H9 (cell line): ENCODE data around the gene SEMA5A. TPM values are rescaled to one million over a fixed set of nuclear protein-coding genes. Genes with fewer than 3 reads are reported as not detected.
"Not testable (repeated sequence)": the region's sequence is repeated elsewhere in the genome, so short reads cannot be mapped to it uniquely, and the experiment has no call there.

ENCODE experiments used
- DNase-seq: peaks from one replicate; pipeline ENCODE4 v3.0.0-alpha.2; 2017
- H2AFZ ChIP-seq: one replicate; pipeline ENCODE4 v1.6.1; 2013; ENCODE audit warnings: mild to moderate bottlenecking, low read length, control low read depth, moderate library complexity
- H2AK5ac ChIP-seq: 2 replicates; pipeline ENCODE4 v1.6.1; 2013; ENCODE audit warnings: low read length, control low read depth, mixed read lengths; ENCODE audit not compliant: insufficient read length
- H2BK120ac ChIP-seq: one replicate; pipeline ENCODE4 v1.6.1; 2013; ENCODE audit warnings: low read depth, mild to moderate bottlenecking, low read length, control low read depth, inconsistent platforms; ENCODE audit not compliant: poor library complexity, severe bottlenecking
- H2BK12ac ChIP-seq: 2 replicates; pipeline ENCODE4 v1.6.1; 2013; ENCODE audit warnings: low read length, control low read depth, mixed read lengths, low read depth; ENCODE audit not compliant: insufficient read length
- H2BK15ac ChIP-seq: 2 replicates; pipeline ENCODE4 v1.6.1; 2013; ENCODE audit warnings: low read depth, low read length, control low read depth
- H2BK20ac ChIP-seq: one replicate; pipeline ENCODE4 v1.6.1; 2013; ENCODE audit warnings: low read depth, mild to moderate bottlenecking, low read length, control low read depth, inconsistent platforms; ENCODE audit not compliant: poor library complexity, severe bottlenecking
- H2BK5ac ChIP-seq: 2 replicates; pipeline ENCODE4 v1.6.1; 2013; ENCODE audit warnings: low read length, control low read depth, mixed read lengths; ENCODE audit not compliant: insufficient read length
- H3K14ac ChIP-seq: 2 replicates; pipeline ENCODE4 v1.6.1; 2013; ENCODE audit warnings: low read length, control low read depth; ENCODE audit not compliant: insufficient read depth
- H3K18ac ChIP-seq: 2 replicates; pipeline ENCODE4 v1.6.1; 2013; ENCODE audit warnings: low read depth, mild to moderate bottlenecking, mixed read lengths, low read length, control low read depth; ENCODE audit not compliant: insufficient read length
- H3K23ac ChIP-seq: 2 replicates; pipeline ENCODE4 v1.6.1; 2013; ENCODE audit warnings: low read length, control low read depth, mixed read lengths, low read depth; ENCODE audit not compliant: insufficient read length
- H3K23me2 ChIP-seq: 2 replicates; pipeline ENCODE4 v1.6.1; 2013; ENCODE audit warnings: low read depth, mild to moderate bottlenecking, mixed read lengths, low read length, control low read depth; ENCODE audit not compliant: insufficient read length, poor library complexity, severe bottlenecking
- H3K27ac ChIP-seq: 2 replicates; pipeline ENCODE4 v1.5.1; 2013; ENCODE audit warnings: low read length, control low read depth, mixed read lengths, low read depth; ENCODE audit not compliant: insufficient read length
- H3K27me3 ChIP-seq: 2 replicates; pipeline ENCODE4 v1.6.1; 2013; ENCODE audit warnings: low read length, control low read depth, inconsistent platforms; ENCODE audit not compliant: insufficient read depth
- H3K4ac ChIP-seq: 2 replicates; pipeline ENCODE4 v1.6.1; 2013; ENCODE audit warnings: low read depth, mild to moderate bottlenecking, control low read depth, inconsistent platforms, low read length, moderate library complexity
- H3K4me1 ChIP-seq: 2 replicates; pipeline ENCODE4 v1.6.1; 2013; ENCODE audit warnings: low read length, control low read depth, inconsistent platforms; ENCODE audit not compliant: insufficient read depth
- H3K4me2 ChIP-seq: 2 replicates; pipeline ENCODE4 v1.6.1; 2013; ENCODE audit warnings: low read length, control low read depth, mixed read lengths; ENCODE audit not compliant: insufficient read length, insufficient read depth
- H3K56ac ChIP-seq: 2 replicates; pipeline ENCODE4 v1.6.1; 2013; ENCODE audit warnings: low read depth, mild to moderate bottlenecking, mixed read lengths, low read length, control low read depth; ENCODE audit not compliant: insufficient read length
- H3K79me1 ChIP-seq: 2 replicates; pipeline ENCODE4 v1.6.1; 2013; ENCODE audit warnings: low read depth, mild to moderate bottlenecking, moderate library complexity, low read length, control low read depth, inconsistent platforms; ENCODE audit not compliant: insufficient read depth, poor library complexity, severe bottlenecking
- H3K79me2 ChIP-seq: 2 replicates; pipeline ENCODE4 v1.6.1; 2013; ENCODE audit warnings: low read length, control low read depth, inconsistent platforms; ENCODE audit not compliant: insufficient read depth
- H3K9ac ChIP-seq: 2 replicates; pipeline ENCODE4 v1.6.1; 2013; ENCODE audit warnings: low read length, control low read depth, mixed read lengths; ENCODE audit not compliant: insufficient read length; ENCODE audit errors: extremely low read depth
- H3K9me3 ChIP-seq: one replicate; pipeline ENCODE4 v1.6.1; 2013; ENCODE audit warnings: low read depth, low read length, inconsistent platforms; ENCODE audit not compliant: control insufficient read depth
- H3T11ph ChIP-seq: one replicate; pipeline ENCODE4 v1.6.1; 2013; ENCODE audit warnings: mild to moderate bottlenecking, low read length, control low read depth, inconsistent platforms
- H4K20me1 ChIP-seq: one replicate; pipeline ENCODE4 v1.6.1; 2013; ENCODE audit not compliant: control insufficient read depth, insufficient read length, insufficient read depth
- H4K5ac ChIP-seq: 2 replicates; pipeline ENCODE4 v1.6.1; 2013; ENCODE audit warnings: low read depth, mild to moderate bottlenecking, mixed read lengths, low read length, control low read depth; ENCODE audit not compliant: insufficient read length
- H4K8ac ChIP-seq: replicated peaks from 2 replicates; pipeline ENCODE4 v1.6.1; 2013; ENCODE audit warnings: low read length, control low read depth, mixed read lengths, low read depth; ENCODE audit not compliant: insufficient read length
- H4K91ac ChIP-seq: 2 replicates; pipeline ENCODE4 v1.6.1; 2013; ENCODE audit warnings: low read depth, mild to moderate bottlenecking, moderate library complexity, mixed read lengths, low read length, control low read depth; ENCODE audit not compliant: insufficient read length
- H3K27ac Mint-ChIP-seq, 3 experiments: 2 replicates in 2 of 3; 3 replicates in 1 of 3; pipeline ENCODE4 v1.8.0; 2020 to 2021; ENCODE audit warnings: mixed read lengths in 3 of 3, mild to moderate bottlenecking in 1 of 3, moderate library complexity in 1 of 3
- H3K27me3 Mint-ChIP-seq: 2 replicates; pipeline ENCODE4 v1.8.0; 2021; ENCODE audit warnings: low read depth, mild to moderate bottlenecking, moderate library complexity, mixed read lengths
- H3K36me3 Mint-ChIP-seq, 3 experiments: 2 replicates in 2 of 3; 3 replicates in 1 of 3; pipeline ENCODE4 v1.8.0; 2020 to 2021; ENCODE audit warnings: low read depth in 3 of 3, mixed read lengths in 3 of 3; ENCODE audit not compliant: insufficient read depth in 1 of 3
- H3K4me1 Mint-ChIP-seq, 2 experiments: 2 replicates each; pipeline ENCODE4 v1.8.0; 2020; ENCODE audit warnings: mixed read lengths in 2 of 2
- H3K4me3 Mint-ChIP-seq, 2 experiments: 2 replicates in 1 of 2; 3 replicates in 1 of 2; pipeline ENCODE4 v1.8.0; 2020 to 2021; ENCODE audit warnings: mild to moderate bottlenecking in 2 of 2, mixed read lengths in 2 of 2, moderate library complexity in 1 of 2
- H3K9me3 Mint-ChIP-seq, 2 experiments: 2 replicates in 1 of 2; 3 replicates in 1 of 2; pipeline ENCODE4 v1.8.0; 2020; ENCODE audit warnings: mild to moderate bottlenecking in 2 of 2, mixed read lengths in 2 of 2, moderate library complexity in 1 of 2
- WGBS: extraction: QIAGEN DNeasy Blood & Tissue Kit; methylation state at CpG from one replicate; pipeline ENCODE4 v1.1.7; 2013; ENCODE audit warnings: missing lambda C conversion rate, low lambda C conversion rate, mixed read lengths; ENCODE audit not compliant: insufficient read length; ENCODE audit errors: extremely low coverage; 5-methylcytosine and 5-hydroxymethylcytosine counted together
- total RNA-seq: library from RNA; stranded (reverse); gene quantifications from 2 replicates; pipeline ENCODE4 v1.2.1, GENCODE V29; 2021
- TF ChIP-seq, protein P1 (sequence below): fragments of 200-600 bp; sonication (generic); conservative IDR thresholded peaks from 3 replicates; pipeline ENCODE4 v1.8.0; 2021; ENCODE audit warnings: antibody characterized with exemption, mild to moderate bottlenecking

Gene SEMA5A
- total RNA-seq, 1 experiment from 2014 or later: 4.3 TPM

- no peaks in the 10 kb centered on the region for H3K23me2 ChIP-seq
- H3K79me1 ChIP-seq: no peaks in the 10 kb centered on the region
- Mint-ChIP-seq H3K36me3 (peaks cover 2 to 7% (median 2%) of the 10 kb centered on the region in 3 experiments; a peak in 2 of 7 replicates), H3K27ac (0 out of 7 replicates have a peak overlapping the region, but pooled peaks of 1 of the 3 experiments have one; percentile 29), H3K27me3 (no peaks in the 10 kb centered on the region), H3K4me1 (no peaks in the 10 kb centered on the region), H3K4me3 (no peak overlapping the region), H3K9me3 (peaks cover 2 to 6% of the 10 kb centered on the region in 2 experiments)
- no peak overlapping the region for H2BK20ac ChIP-seq
- no peak overlapping the region for H2AFZ ChIP-seq
- no peak overlapping the region for H2AK5ac ChIP-seq
- H3K4ac ChIP-seq: no peak overlapping the region
- H3K79me2 ChIP-seq: no peaks in the 10 kb centered on the region; the same call in 1 of the 2 replicates
- H3K23ac ChIP-seq: no peak overlapping the region
- H2BK5ac ChIP-seq: no peak overlapping the region
- H2BK120ac ChIP-seq: no peak overlapping the region
- H3K4me1 ChIP-seq: no peaks in the 10 kb centered on the region
- no peak overlapping the region for H3K4me2 ChIP-seq
- no peak overlapping the region for H2BK15ac ChIP-seq
- no peak for DNase-seq
- no peak overlapping the region for H4K91ac ChIP-seq
- no peaks in the 10 kb centered on the region for H3K9me3 ChIP-seq
- H4K20me1 ChIP-seq: no peaks in the 10 kb centered on the region
- H3K9ac ChIP-seq: no peak overlapping the region
- no peak overlapping the region for H3K27ac ChIP-seq
- no peak overlapping the region for H3K14ac ChIP-seq
- no CpG with 5 or more reads among the region's 4 CpGs for WGBS
- H3K18ac ChIP-seq: no peak overlapping the region
- no peak overlapping the region for H4K8ac ChIP-seq
- H3K27me3 ChIP-seq: no peaks in the 10 kb centered on the region
- H3K56ac ChIP-seq: no peak overlapping the region
- H3T11ph ChIP-seq: no peak overlapping the region
- TF ChIP-seq, protein P1, sequence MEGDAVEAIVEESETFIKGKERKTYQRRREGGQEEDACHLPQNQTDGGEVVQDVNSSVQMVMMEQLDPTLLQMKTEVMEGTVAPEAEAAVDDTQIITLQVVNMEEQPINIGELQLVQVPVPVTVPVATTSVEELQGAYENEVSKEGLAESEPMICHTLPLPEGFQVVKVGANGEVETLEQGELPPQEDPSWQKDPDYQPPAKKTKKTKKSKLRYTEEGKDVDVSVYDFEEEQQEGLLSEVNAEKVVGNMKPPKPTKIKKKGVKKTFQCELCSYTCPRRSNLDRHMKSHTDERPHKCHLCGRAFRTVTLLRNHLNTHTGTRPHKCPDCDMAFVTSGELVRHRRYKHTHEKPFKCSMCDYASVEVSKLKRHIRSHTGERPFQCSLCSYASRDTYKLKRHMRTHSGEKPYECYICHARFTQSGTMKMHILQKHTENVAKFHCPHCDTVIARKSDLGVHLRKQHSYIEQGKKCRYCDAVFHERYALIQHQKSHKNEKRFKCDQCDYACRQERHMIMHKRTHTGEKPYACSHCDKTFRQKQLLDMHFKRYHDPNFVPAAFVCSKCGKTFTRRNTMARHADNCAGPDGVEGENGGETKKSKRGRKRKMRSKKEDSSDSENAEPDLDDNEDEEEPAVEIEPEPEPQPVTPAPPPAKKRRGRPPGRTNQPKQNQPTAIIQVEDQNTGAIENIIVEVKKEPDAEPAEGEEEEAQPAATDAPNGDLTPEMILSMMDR: no peak
- no peak overlapping the region for H2BK12ac ChIP-seq
- no peak overlapping the region for H4K5ac ChIP-seq
These were observed 143.9 kb downstream of the SEMA5A start for GRCh38 chr5:9401786-9402472.

DNA sequence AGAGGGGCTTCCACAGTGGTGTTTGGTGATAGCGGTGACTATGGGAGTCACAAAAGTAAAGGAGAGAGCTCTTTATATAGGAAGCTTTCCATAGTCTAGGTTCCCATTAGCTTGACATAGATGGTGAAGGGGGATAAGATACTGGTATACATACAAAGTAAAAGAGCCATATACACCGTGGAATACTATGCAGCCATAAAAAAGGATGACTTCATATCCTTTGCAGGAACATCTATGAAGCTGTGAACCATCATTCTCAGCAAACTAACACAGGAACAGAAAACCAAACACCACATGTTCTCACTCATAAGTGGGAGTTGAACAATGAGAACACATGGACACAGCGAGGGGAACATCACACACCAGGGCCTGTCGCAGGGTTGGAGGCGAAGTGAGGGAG, 146.1 kb downstream of the SEMA5A start:
- H2AFZ ChIP-seq, H3K27me3 Mint-ChIP-seq: not testable (repeated sequence)
- WGBS: no CpG with 5 or more reads among the region's 5 CpGs

More for the DNA sequence above, 146.1 kb downstream of the SEMA5A start:
- not testable (repeated sequence) for H2BK20ac ChIP-seq, H3K9me3 Mint-ChIP-seq, H4K5ac ChIP-seq, H3K4me1 ChIP-seq, DNase-seq, H3K27ac Mint-ChIP-seq, H3K23me2 ChIP-seq, H4K20me1 ChIP-seq, H2BK15ac ChIP-seq, H3K27ac ChIP-seq, H3K14ac ChIP-seq, H3K56ac ChIP-seq, H3K36me3 Mint-ChIP-seq, H3K23ac ChIP-seq, H3T11ph ChIP-seq, H4K8ac ChIP-seq, H2BK120ac ChIP-seq, H3K9me3 ChIP-seq, H3K18ac ChIP-seq, H4K91ac ChIP-seq, H3K27me3 ChIP-seq, H3K9ac ChIP-seq, H3K4me3 Mint-ChIP-seq, H2BK12ac ChIP-seq, H3K79me2 ChIP-seq, H2AK5ac ChIP-seq, H3K4me2 ChIP-seq, H3K4ac ChIP-seq, H2BK5ac ChIP-seq, H3K79me1 ChIP-seq
- peaks cover 11% of the 10 kb centered on the region in 2 experiments for H3K4me1 Mint-ChIP-seq
